Panc1 (cell line): Measurements from ENCODE around the gene CLIC4. TPM values are rescaled to one million over a fixed set of nuclear protein-coding genes. Genes with fewer than 3 reads are reported as not detected.

ENCODE experiments used
- ATAC-seq: fragments of 200-7000 bp; cut with Tn5 transposase; 2 replicates; pipeline ENCODE4 v1.9.1; 2020; ENCODE audit warnings: mild to moderate bottlenecking, moderate library complexity
- BruUV-seq: library from RNA; stranded (reverse); fragments of 400-500 nt; replicated peaks from 2 replicates; lab custom pipeline; 2021; lab: Mats Ljungman, UMichigan
- CTCF ChIA-PET: fragments of 300-600 bp; sonication (Branson Sonifier 250); formaldehyde crosslinking; loops from one replicate; lab custom pipeline; 2022; ENCODE audit warnings: antibody characterized with exemption; lab: Charles Lee
- POLR2A ChIA-PET: fragments of 300-600 bp; sonication (Branson Sonifier 250); formaldehyde crosslinking; loops from one replicate; lab custom pipeline; 2022; ENCODE audit warnings: antibody characterized with exemption; lab: Charles Lee
- DNase-seq: peaks from one replicate; pipeline ENCODE4 v3.0.0-alpha.2; 2010; ENCODE audit warnings: low read depth, low spot score
- H3K27ac ChIP-seq: 2 replicates; pipeline ENCODE4 v1.5.1; 2011; ENCODE audit warnings: mild to moderate bottlenecking, low read length, inconsistent platforms
- H3K27me3 ChIP-seq: fragments of 200-500 bp; sonication (Bioruptor generic); 2 replicates; pipeline ENCODE4 v1.6.0; 2014; ENCODE audit warnings: low read length, inconsistent platforms; ENCODE audit not compliant: control insufficient read depth, insufficient read depth
- H3K36me3 ChIP-seq: fragments of 200-500 bp; sonication (Bioruptor generic); 2 replicates; pipeline ENCODE4 v1.5.1; 2014; ENCODE audit warnings: inconsistent platforms, mild to moderate bottlenecking, low read length, moderate library complexity; ENCODE audit not compliant: control insufficient read depth, insufficient read depth
- H3K4me1 ChIP-seq: 2 replicates; pipeline ENCODE4 v1.5.1; 2011; ENCODE audit warnings: inconsistent platforms, mild to moderate bottlenecking, low read length, moderate library complexity; ENCODE audit not compliant: control insufficient read depth, insufficient read depth
- H3K4me3 ChIP-seq, 2 experiments: 2 replicates each; pipeline ENCODE4 v1.5.1; 2011 to 2012; ENCODE audit warnings: low read depth in 2 of 2, low read length in 2 of 2, mild to moderate bottlenecking in 2 of 2, inconsistent platforms in 1 of 2, moderate library complexity in 1 of 2
- H3K9me3 ChIP-seq: fragments of 200-500 bp; sonication (Bioruptor generic); 2 replicates; pipeline ENCODE4 v1.5.1; 2014; ENCODE audit warnings: low read depth, mild to moderate bottlenecking, inconsistent platforms, low read length, moderate library complexity; ENCODE audit not compliant: control insufficient read depth, insufficient read depth
- CTCF ChIP-seq: fragments of 450-650 bp; IDR thresholded peaks from 2 replicates; pipeline ENCODE4 v1.5.1; 2017; ENCODE audit warnings: mild to moderate bottlenecking
- POLR2AphosphoS5 ChIP-seq: IDR thresholded peaks from 2 replicates; pipeline ENCODE4 v1.6.1; 2012; ENCODE audit warnings: mild to moderate bottlenecking, low read depth, low read length, moderate library complexity
- REST ChIP-seq, 2 experiments: IDR thresholded peaks; 2 replicates each; pipeline ENCODE4 v1.6.1; 2011 to 2012; ENCODE audit warnings: low read depth in 2 of 2, control low read depth in 1 of 2, low read length in 1 of 2, mild to moderate bottlenecking in 1 of 2, moderate library complexity in 1 of 2; ENCODE audit not compliant: insufficient read depth in 1 of 2
- SIN3A ChIP-seq: IDR thresholded peaks from 2 replicates; pipeline ENCODE4 v1.6.1; 2012; ENCODE audit warnings: low read depth, mild to moderate bottlenecking, low read length, moderate library complexity, borderline replicate concordance; ENCODE audit not compliant: insufficient read depth
- TCF7L2 ChIP-seq: IDR thresholded peaks from 2 replicates; pipeline ENCODE4 v1.6.1; 2011; ENCODE audit warnings: mild to moderate bottlenecking, low read depth, low read length, inconsistent platforms
- in situ Hi-C: cut with HindIII; loops from 2 replicates; pipeline ENCODE4 v1.10.0; 2016; ENCODE audit warnings: low sequenced_read_pairs, low pct_unique_long_range_greater_than_20kb
- intact Hi-C: fragments of 100-400 bp; cut with micrococcal nuclease; formaldehyde crosslinking; loops from one replicate; pipeline ENCODE4 v1.10.0; 2022; ENCODE audit not compliant: unreplicated experiment
- total RNA-seq: library from RNA; stranded (reverse); gene quantifications from one replicate; pipeline ENCODE4 v1.2.1, GENCODE V29; 2021; ENCODE audit not compliant: unreplicated experiment

CLIC4 gene
- total RNA-seq, 1 experiment from 2014 or later: 123 TPM

GRCh38 chr1:24841593-24841992, 96.3 kb downstream of the CLIC4 start:
- in situ Hi-C loops: no loop called here
- Histone ChIP-seq H3K4me1 (no peaks in the 10 kb centered on the region), H3K4me3 (no peak overlapping the region), H3K9me3 (no peaks in the 10 kb centered on the region), H3K27ac (no peak overlapping the region), H3K27me3 (no peaks in the 10 kb centered on the region), H3K36me3 (peaks cover 3% of the 10 kb centered on the region)
- CTCF ChIA-PET: no interaction called here
- no TSS peak for BruUV-seq
- DNase-seq (no peak), ATAC-seq (no peak)
- TF ChIP-seq REST (IDR thresholded peaks at IDR 0.05; ENCODE audit: insufficient read depth in 1 of 2, low read depth in 2 of 2, low read length in 1 of 2): no peak
- intact Hi-C loops: no loop called here
- POLR2A ChIA-PET: no interaction called here

- Histone ChIP-seq H3K4me3 (no peak overlapping the region), H3K9me3 (no peaks in the 10 kb centered on the region), H3K4me1 (peaks cover 3% of the 10 kb centered on the region; the same call in 1 of the 2 replicates), H3K36me3 (no peaks in the 10 kb centered on the region; the same call in none of the 2 replicates), H3K27ac (no peak overlapping the region), H3K27me3 (no peaks in the 10 kb centered on the region)
- TF ChIP-seq TCF7L2 (no peak), CTCF (no peak), POLR2AphosphoS5 (no peak), SIN3A (no peak), REST (IDR thresholded peaks at IDR 0.05; ENCODE audit: insufficient read depth in 1 of 2, low read depth in 2 of 2, low read length in 1 of 2) (no peak)
- ChIA-PET POLR2A (no interaction called here), CTCF (interaction anchor here (0.7 kb wide), 1 partner anchor 413 kb away, joined by 3 read pairs; no protein-coding TSS in a partner anchor)
- BruUV-seq: no TSS peak
- intact Hi-C loops: loop anchor here (5.0 kb wide), 1 partner anchor 361 kb away; no protein-coding TSS in a partner anchor
- DNase-seq: no peak
- in situ Hi-C loops: no loop called here
- ATAC-seq: no peak
Measured at GRCh38 chr1:24846671-24847070, 101.4 kb downstream of the CLIC4 start.
